ENCODE data around the gene IPMK. TPM values are rescaled to one million over a fixed set of nuclear protein-coding genes. Genes with fewer than 3 reads are reported as not detected.

Gene IPMK
- total RNA-seq, 2 experiments from 2014 or later = 5.8 to 6.1 TPM

DNA sequence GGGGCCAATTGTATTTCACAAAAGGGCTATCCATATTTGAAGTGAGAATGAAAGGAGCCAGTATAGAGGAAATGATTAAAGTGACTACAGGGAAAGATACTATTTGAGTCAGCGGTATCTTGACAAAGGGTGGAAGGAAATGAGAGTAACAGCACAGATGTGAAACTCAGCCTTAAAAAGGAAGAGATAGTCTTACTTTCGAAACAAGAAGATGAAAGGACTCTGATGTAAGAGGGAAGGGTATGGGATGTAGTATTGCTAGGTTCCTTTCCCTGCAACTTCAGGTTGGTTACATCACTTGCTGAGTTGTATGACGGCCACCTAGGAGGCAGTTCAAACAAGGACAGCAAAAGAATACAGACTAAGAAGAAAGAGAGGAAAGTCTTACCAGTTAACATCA is 14.9 kb upstream of the IPMK start:
- peak; percentile 96 for ATAC-seq
- peaks cover 40% of the 10 kb centered on the region for H3K36me3 Mint-ChIP-seq (ENCODE audit: low read depth)
- peak overlapping the region; percentile 53 for H3K4me3 Mint-ChIP-seq
- no peaks in the 10 kb centered on the region for H3K27me3 Mint-ChIP-seq (ENCODE audit: low read depth)
- H3K4me1 Mint-ChIP-seq (ENCODE audit: low read depth) = peaks cover 32% of the 10 kb centered on the region
- peak overlapping the region; percentile 84 for H3K27ac Mint-ChIP-seq
- ChIA-PET POLR2A (interaction anchor here (1.3 kb wide), 1 partner anchor 14 kb away, joined by 8 read pairs; the partner anchor contains the start of gene CISD1), CTCF (interaction anchor here (0.8 to 2.3 kb wide), 5 partner anchors 9 to 105 kb away, joined by 3 to 11 read pairs (median 3); partner anchors contain the start of gene CISD1)
- peak; percentile 37 for DNase-seq
- H3K9me3 Mint-ChIP-seq (ENCODE audit: insufficient read depth) = no peaks in the 10 kb centered on the region

DNA sequence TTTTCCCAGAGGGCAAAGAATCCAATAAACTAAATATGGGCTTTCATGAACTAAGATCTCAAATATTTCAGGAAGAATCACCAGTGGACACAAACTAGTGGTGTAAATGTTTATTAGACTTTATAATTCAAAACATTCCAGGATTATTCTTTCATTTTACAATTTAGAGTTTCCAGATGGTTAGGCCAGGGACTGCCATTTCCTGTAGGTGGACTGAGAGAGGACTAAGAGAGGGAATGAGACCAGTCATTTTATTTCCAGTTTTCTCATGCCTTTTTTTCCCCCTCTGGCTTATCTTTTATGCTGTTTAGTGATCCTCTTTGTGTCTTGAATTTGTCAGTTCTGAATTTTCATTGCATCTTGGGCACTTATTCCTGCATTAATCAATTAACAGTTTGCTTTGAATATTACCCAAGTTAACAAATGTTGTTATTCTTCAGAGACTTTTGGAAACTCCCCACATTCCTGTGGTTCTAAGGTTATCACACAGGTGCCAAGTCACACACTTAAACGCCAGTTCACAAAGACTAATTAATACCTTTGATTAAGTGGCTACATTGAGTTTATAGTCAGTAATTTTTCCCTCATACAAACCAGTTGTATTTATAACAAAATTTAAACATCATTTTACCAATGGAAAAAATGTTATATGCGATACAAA is 13.5 kb upstream of the IPMK start:
- H3K9me3 Mint-ChIP-seq (ENCODE audit: insufficient read depth) = no peaks in the 10 kb centered on the region
- CTCF ChIA-PET = interaction anchor here (0.6 to 1.2 kb wide), 2 partner anchors 9 to 12 kb away, joined by 3 to 6 read pairs; partner anchors contain the start of gene CISD1
- H3K27ac Mint-ChIP-seq = no peak overlapping the region
- peaks cover 32% of the 10 kb centered on the region for H3K4me1 Mint-ChIP-seq (ENCODE audit: low read depth)
- POLR2A ChIA-PET = no interaction called here
- H3K27me3 Mint-ChIP-seq (ENCODE audit: low read depth) = no peaks in the 10 kb centered on the region
- no peak for ATAC-seq
- no peak overlapping the region for H3K4me3 Mint-ChIP-seq
- no peak for DNase-seq
- H3K36me3 Mint-ChIP-seq (ENCODE audit: low read depth) = peaks cover 41% of the 10 kb centered on the region

DNA sequence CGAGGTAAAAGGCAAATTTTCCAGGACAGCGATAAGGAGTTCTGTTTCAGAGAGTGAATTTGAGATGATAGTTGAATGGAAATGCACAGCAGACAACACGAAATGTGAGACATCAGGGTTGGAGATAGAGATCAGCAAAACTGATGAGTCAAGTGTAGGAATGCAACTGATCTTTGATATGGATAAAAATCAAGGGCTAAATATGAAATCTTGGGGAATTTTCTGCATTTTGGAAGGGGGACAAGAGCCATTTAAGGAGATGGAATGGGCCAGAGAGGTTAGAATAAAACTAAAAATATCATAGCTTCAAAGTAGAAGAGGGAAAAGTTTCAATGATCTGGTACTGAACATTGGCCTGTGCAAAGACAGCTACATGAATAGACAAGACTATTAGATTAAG is 12.8 kb upstream of the IPMK start:
- H3K27ac Mint-ChIP-seq = no peak overlapping the region
- no peaks in the 10 kb centered on the region for H3K9me3 Mint-ChIP-seq (ENCODE audit: insufficient read depth)
- ChIA-PET CTCF (interaction anchor here (0.6 to 1.2 kb wide), 5 partner anchors 10 to 105 kb away, joined by 3 to 6 read pairs (median 3); partner anchors contain the start of genes CISD1 and TFAM), POLR2A (interaction anchor here (1.0 kb wide), 1 partner anchor 11 kb away, joined by 4 read pairs; the partner anchor contains the start of gene CISD1)
- ATAC-seq (no peak), DNase-seq (no peak)
- peaks cover 41% of the 10 kb centered on the region for H3K36me3 Mint-ChIP-seq (ENCODE audit: low read depth)
- H3K4me1 Mint-ChIP-seq (ENCODE audit: low read depth) = peaks cover 32% of the 10 kb centered on the region
- no peak overlapping the region for H3K4me3 Mint-ChIP-seq
- no peaks in the 10 kb centered on the region for H3K27me3 Mint-ChIP-seq (ENCODE audit: low read depth)

DNA sequence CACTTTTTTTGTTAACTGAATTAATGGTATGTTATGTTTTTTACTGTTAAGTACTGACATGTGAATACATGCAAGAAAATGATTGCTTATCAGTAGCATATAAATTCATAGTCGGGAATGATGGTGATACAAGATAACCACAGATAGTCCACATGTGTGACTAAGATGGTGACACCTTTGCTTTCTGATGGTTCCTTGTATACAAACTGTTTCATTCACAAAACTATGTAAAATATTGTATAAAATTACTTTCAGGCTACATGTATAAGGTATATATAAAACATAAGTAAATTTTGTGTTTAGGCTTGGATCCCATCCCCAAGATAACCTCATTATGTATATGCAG is 11.2 kb upstream of the IPMK start:
- Mint-ChIP-seq H3K4me1 (ENCODE audit: low read depth) (peaks cover 32% of the 10 kb centered on the region), H3K36me3 (ENCODE audit: low read depth) (peaks cover 37% of the 10 kb centered on the region), H3K4me3 (no peak overlapping the region), H3K9me3 (ENCODE audit: insufficient read depth) (no peaks in the 10 kb centered on the region), H3K27ac (no peak overlapping the region), H3K27me3 (ENCODE audit: low read depth) (no peaks in the 10 kb centered on the region)
- CTCF ChIA-PET = no interaction called here
- no peak for ATAC-seq
- POLR2A ChIA-PET = no interaction called here
- DNase-seq = no peak

DNA sequence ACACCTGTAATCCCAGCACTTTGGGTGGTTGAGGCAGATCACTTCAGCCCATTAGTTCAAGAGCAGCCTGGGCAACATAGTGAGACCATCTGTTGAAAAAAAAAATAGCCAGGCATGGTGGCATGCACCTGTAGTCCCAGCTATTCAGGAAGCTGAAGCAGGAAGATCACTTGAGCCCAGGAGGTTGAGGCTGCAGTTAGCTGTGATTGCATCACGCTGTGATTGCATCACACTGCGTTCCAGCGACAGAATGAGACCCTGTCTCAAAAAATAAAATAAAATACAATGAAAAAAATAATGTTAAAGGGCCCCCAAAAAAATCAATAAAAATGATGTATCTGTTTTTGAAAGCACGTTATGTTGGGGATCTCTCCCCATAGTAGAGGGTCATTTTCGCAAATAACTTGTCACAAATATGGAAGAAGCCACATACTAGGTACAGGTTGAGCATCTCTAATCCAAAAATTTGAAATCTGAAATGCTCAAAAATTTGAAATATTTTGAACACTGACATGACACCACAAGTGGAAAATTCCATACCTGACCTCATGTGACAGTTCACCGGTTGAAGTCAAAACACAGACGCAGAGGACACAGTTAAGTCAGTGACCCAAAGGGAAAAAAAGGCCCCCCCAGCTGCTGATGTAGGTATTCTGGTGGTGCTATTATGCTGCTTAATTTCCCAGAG is 10.7 kb upstream of the IPMK start:
- H3K9me3 Mint-ChIP-seq (ENCODE audit: insufficient read depth) = no peaks in the 10 kb centered on the region
- no peak for ATAC-seq
- POLR2A ChIA-PET = no interaction called here
- H3K27ac Mint-ChIP-seq = no peak overlapping the region
- no peak overlapping the region for H3K4me3 Mint-ChIP-seq
- no peak for DNase-seq
- H3K36me3 Mint-ChIP-seq (ENCODE audit: low read depth) = peaks cover 37% of the 10 kb centered on the region
- no peaks in the 10 kb centered on the region for H3K27me3 Mint-ChIP-seq (ENCODE audit: low read depth)
- H3K4me1 Mint-ChIP-seq (ENCODE audit: low read depth) = peaks cover 31% of the 10 kb centered on the region
- CTCF ChIA-PET = interaction anchor here (1.1 to 2.8 kb wide), 3 partner anchors 9 to 101 kb away, joined by 4 to 11 read pairs (median 8); partner anchors contain the start of gene CISD1

DNA sequence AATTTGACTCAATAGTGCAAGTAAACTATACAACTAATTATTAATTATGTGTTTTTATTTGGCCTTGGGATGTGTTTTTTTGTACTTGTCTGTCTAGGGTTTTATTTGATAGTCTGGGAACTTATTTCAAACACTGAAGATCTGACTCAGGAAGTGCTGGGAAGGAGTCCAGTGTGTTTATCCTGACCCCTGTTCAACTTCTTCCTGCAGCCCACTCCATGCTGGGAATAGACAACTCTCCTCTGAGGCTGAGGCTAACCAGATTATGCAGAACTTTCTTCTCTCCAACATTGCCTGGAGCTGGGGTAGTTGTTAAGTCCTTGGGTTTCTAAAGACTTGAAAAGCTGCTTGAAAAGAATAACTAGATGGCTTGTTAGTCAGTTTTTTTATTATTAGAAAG is 8.2 kb upstream of the IPMK start:
- no peak overlapping the region for H3K4me3 Mint-ChIP-seq
- H3K27me3 Mint-ChIP-seq (ENCODE audit: low read depth) = no peaks in the 10 kb centered on the region
- H3K9me3 Mint-ChIP-seq (ENCODE audit: insufficient read depth) = no peaks in the 10 kb centered on the region
- ChIA-PET CTCF (interaction anchor here (1.3 to 2.8 kb wide), 3 partner anchors 15 to 98 kb away, joined by 5 to 12 read pairs (median 11); no protein-coding TSS in a partner anchor), POLR2A (no interaction called here)
- H3K36me3 Mint-ChIP-seq (ENCODE audit: low read depth) = peaks cover 28% of the 10 kb centered on the region
- no peak overlapping the region for H3K27ac Mint-ChIP-seq
- DNase-seq = no peak
- ATAC-seq = no peak
- peaks cover 9% of the 10 kb centered on the region for H3K4me1 Mint-ChIP-seq (ENCODE audit: low read depth)

DNA sequence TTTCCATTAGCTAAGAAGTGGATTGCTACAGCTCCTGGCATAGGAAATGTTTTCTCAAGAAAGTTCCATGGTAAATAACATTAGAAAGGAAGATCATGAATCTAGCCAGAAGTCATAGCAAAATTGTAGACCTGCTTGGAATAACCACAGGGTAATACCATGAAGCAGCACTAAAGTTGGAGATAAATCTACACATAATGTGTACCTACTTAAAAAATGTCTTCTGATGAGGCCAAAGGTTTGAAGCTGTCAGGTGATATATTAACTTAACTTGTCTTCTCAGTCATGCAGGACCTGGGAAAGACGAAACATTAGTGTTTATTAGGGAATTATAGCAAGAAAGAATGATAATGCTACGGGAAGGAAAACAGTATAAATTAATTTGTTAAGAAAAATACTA is 7.6 kb upstream of the IPMK start:
- CTCF ChIA-PET = interaction anchor here (1.3 to 2.2 kb wide), 2 partner anchors 16 to 98 kb away, joined by 5 to 12 read pairs; no protein-coding TSS in a partner anchor
- Mint-ChIP-seq H3K36me3 (ENCODE audit: low read depth) (peaks cover 25% of the 10 kb centered on the region), H3K4me1 (ENCODE audit: low read depth) (peaks cover 9% of the 10 kb centered on the region), H3K4me3 (no peak overlapping the region), H3K27ac (no peak overlapping the region), H3K27me3 (ENCODE audit: low read depth) (no peaks in the 10 kb centered on the region), H3K9me3 (ENCODE audit: insufficient read depth) (no peaks in the 10 kb centered on the region)
- no peak for ATAC-seq
- DNase-seq = no peak
- POLR2A ChIA-PET = no interaction called here

DNA sequence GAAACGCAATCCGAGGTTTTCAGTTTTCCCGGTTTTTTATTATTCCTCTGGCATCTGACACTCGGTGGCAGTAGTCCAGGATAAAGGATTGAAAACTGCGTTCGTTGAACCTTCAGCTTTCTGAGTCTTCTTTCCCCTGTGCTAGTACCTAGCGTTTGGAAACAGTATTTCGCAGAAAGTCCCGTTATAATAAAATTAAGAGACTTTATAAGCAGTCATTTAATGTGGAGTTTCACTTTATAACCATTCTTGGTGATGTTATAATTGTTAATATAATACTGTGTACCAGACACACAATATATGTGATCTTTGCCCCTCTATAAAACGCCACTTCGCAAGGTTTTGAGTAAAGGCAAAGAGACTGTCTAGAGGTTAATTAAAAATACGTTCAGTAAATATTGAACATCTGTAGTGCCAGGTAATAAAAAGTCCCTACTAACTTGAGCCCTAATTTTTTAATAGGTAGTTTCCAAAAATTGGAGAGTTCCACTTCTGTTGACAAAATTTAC is 2.1 kb upstream of the IPMK start:
- no peak for ATAC-seq
- H3K27me3 Mint-ChIP-seq (ENCODE audit: low read depth) = no peaks in the 10 kb centered on the region
- H3K4me1 Mint-ChIP-seq (ENCODE audit: low read depth) = peaks cover 28% of the 10 kb centered on the region

DNA sequence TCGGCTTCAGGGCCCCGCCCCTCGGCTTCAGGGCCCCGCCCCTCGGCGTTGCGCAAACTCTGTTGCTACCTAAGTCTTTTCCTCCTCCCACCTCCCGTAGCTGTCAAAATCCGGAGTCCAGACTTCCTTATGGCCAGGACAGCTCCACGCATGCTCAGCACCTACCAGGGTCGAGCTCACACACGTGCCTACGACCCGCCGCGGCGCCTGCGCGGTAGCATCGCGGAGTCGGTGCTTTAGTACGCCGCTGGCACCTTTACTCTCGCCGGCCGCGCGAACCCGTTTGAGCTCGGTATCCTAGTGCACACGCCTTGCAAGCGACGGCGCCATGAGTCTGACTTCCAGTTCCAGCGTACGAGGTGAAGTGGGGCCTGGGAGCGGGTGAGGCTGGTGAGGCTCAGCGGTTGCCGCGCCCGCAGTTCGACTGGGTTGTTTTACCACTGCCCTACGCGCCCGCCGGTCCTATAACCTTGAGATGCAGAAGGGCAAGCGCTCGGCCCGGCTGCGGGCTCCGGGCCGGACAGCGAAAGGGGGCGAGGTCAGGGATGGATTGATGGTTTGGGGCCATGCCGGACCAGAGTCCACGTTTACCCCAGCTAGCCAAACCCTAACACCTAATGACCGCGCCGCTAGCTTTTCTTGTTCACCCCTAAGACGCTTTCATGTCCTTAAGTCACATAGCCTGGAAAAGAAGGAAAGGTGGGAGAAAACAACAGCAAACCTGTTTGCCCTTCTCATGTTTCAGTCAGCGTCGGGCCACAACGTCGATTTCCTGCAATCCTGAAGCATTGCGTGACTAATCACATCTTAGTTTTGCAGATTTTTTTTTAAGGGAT is 1.5 kb upstream of the IPMK start, which contains the start of gene CISD1:
Gene CISD1, plus strand, starts transcription at position 217 of the 836 bp plus-strand sequence. Its CDS starts 112 bp downstream, at position 329.
- ChIA-PET POLR2A (interaction anchor here (0.9 to 1.4 kb wide), 7 partner anchors 11 to 118 kb away, joined by 3 to 8 read pairs (median 4); partner anchors contain the start of gene TFAM), CTCF (interaction anchor here (0.7 to 2.7 kb wide), 11 partner anchors 9 to 117 kb away, joined by 3 to 24 read pairs (median 3); partner anchors contain the start of gene TFAM)
- Mint-ChIP-seq H3K36me3 (ENCODE audit: low read depth) (peaks cover 5% of the 10 kb centered on the region), H3K27ac (peak within 1 kb of the TSS; percentile 94), H3K9me3 (ENCODE audit: insufficient read depth) (no peaks in the 10 kb centered on the region), H3K27me3 (ENCODE audit: low read depth) (no peaks in the 10 kb centered on the region), H3K4me3 (peak within 1 kb of the TSS; percentile 93), H3K4me1 (ENCODE audit: low read depth) (peaks cover 34% of the 10 kb centered on the region)
- peak; percentile 96 for DNase-seq
- ATAC-seq = peak; percentile 81

More for the DNA sequence above, 2.1 kb upstream of the IPMK start:
- H3K27ac Mint-ChIP-seq = peak overlapping the region; percentile 94
- H3K4me3 Mint-ChIP-seq = peak overlapping the region; percentile 93
- H3K9me3 Mint-ChIP-seq (ENCODE audit: insufficient read depth) = no peaks in the 10 kb centered on the region
- H3K36me3 Mint-ChIP-seq (ENCODE audit: low read depth) = peaks cover 5% of the 10 kb centered on the region
- ChIA-PET CTCF (interaction anchor here (1.4 to 2.7 kb wide), 2 partner anchors 21 to 92 kb away, joined by 5 to 24 read pairs; no protein-coding TSS in a partner anchor), POLR2A (interaction anchor here (1.1 to 1.4 kb wide), 4 partner anchors 10 to 115 kb away, joined by 3 to 8 read pairs (median 4); partner anchors contain the start of gene TFAM)
- DNase-seq = no peak

DNA sequence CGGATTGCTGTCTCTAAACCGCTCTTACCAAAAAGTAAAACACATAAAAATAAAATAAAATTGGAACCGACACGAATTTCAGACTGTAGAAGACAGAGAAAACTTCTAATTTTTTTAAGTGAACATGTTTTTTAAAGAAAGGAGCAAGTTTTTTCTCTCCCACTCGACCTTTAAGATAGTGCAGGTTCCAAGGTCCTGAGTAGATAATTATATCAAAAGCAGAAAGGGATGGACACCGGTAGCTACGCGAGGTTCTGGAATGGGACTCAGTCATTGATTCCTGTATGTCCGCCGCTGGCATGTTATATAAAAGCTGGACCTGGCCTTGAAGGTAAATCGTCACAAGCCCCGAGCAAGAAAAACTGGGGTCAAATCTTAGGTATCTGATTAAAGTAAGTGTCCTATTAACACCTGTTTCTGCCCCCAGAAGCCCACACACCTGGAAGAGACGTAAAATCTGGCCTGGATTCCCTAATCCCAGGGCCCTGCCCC is 806 bp upstream of the IPMK start:
- Mint-ChIP-seq H3K27ac (peak overlapping the region; percentile 94), H3K4me3 (peak overlapping the region; percentile 93), H3K9me3 (ENCODE audit: insufficient read depth) (no peaks in the 10 kb centered on the region), H3K36me3 (ENCODE audit: low read depth) (peaks cover 5% of the 10 kb centered on the region), H3K27me3 (ENCODE audit: low read depth) (no peaks in the 10 kb centered on the region), H3K4me1 (ENCODE audit: low read depth) (peaks cover 38% of the 10 kb centered on the region)
- DNase-seq = no peak
- CTCF ChIA-PET = interaction anchor here (0.9 to 2.7 kb wide), 9 partner anchors 9 to 117 kb away, joined by 3 to 24 read pairs (median 4); partner anchors contain the start of gene TFAM
- ATAC-seq = peak; percentile 1
- POLR2A ChIA-PET = interaction anchor here (0.6 to 1.4 kb wide), 7 partner anchors 12 to 272 kb away, joined by 3 to 8 read pairs (median 4); partner anchors contain the start of gene TFAM
